Keratinocyte (primary cell): ENCODE data around the gene HTR3E.

Experiments used
- EZH2 ChIP-seq: IDR thresholded peaks from one replicate; pipeline ENCODE4 v1.6.1; 2012; ENCODE audit warnings: inconsistent platforms, mild to moderate bottlenecking, low read length, moderate library complexity
- TF ChIP-seq, protein P1 (sequence below), 3 experiments: IDR thresholded peaks in 1 of 3; conservative IDR thresholded peaks in 1 of 3; optimal IDR thresholded peaks in 1 of 3; 2 replicates in 2 of 3; 3 replicates in 1 of 3; pipeline versions ENCODE3 to v1.5.1; 2011; ENCODE audit warnings: low read length in 3 of 3, mild to moderate bottlenecking in 3 of 3, moderate library complexity in 2 of 3, control low read depth in 1 of 3, inconsistent platforms in 1 of 3; ENCODE audit not compliant: insufficient read depth in 2 of 3; ENCODE audit errors: extremely low read depth in 1 of 3

DNA sequence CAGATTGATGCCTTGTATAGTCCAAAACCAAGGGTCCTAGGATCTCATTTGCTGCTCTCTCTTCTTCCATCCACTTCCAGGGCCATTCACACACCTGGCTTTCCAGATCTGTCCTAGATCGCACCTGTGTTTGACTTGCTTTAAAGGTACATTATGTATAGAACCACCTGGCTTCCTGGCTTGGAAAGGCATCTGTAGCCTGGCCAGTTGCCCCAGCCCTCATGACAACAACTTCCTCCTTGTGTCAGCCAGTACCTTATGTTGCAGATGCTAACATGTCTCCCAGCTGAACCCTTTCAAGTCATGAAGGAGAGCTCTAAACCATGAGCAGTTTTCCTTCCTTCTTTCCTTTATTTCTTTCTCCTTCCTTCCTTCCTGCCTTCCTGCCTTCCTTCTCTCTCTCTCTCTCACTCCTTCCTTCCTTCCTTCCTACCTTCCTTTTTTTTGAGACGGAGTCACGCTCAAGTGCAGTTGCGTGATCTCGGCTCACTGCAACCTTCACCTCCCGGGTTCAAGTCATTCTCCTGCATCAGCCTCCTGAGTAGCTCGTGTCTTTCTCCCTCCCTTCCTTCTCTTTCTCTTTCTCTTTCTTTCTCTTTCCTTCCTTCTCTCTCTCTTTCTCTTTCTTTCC lies 46.5 kb upstream of the HTR3E start:
- TF ChIP-seq, protein P1, sequence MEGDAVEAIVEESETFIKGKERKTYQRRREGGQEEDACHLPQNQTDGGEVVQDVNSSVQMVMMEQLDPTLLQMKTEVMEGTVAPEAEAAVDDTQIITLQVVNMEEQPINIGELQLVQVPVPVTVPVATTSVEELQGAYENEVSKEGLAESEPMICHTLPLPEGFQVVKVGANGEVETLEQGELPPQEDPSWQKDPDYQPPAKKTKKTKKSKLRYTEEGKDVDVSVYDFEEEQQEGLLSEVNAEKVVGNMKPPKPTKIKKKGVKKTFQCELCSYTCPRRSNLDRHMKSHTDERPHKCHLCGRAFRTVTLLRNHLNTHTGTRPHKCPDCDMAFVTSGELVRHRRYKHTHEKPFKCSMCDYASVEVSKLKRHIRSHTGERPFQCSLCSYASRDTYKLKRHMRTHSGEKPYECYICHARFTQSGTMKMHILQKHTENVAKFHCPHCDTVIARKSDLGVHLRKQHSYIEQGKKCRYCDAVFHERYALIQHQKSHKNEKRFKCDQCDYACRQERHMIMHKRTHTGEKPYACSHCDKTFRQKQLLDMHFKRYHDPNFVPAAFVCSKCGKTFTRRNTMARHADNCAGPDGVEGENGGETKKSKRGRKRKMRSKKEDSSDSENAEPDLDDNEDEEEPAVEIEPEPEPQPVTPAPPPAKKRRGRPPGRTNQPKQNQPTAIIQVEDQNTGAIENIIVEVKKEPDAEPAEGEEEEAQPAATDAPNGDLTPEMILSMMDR (optimal IDR thresholded peaks at IDR 0.05 in 1 of 3, IDR thresholded peaks at IDR 0.05 in 1 of 3, conservative IDR thresholded peaks at IDR 0.05 in 1 of 3; ENCODE audit: extremely low read depth in 1 of 3, insufficient read depth in 2 of 3, low read length in 3 of 3), result no peak
- no peak for TF ChIP-seq EZH2
